NB4 (cell line): ENCODE results near the gene ZFAND2B.

Experiments
- CTCF ChIP-seq: IDR thresholded peaks from one replicate; pipeline ENCODE4 v1.5.1; 2012; ENCODE audit warnings: low read depth, low read length
- MYC ChIP-seq: IDR thresholded peaks from 2 replicates; pipeline ENCODE4 v1.6.1; 2011; ENCODE audit warnings: low read depth, low read length
- POLR2A ChIP-seq: IDR thresholded peaks from 2 replicates; pipeline ENCODE4 v1.6.1; 2011; ENCODE audit warnings: mild to moderate bottlenecking; ENCODE audit not compliant: insufficient read length; ENCODE audit errors: extremely low read depth

DNA sequence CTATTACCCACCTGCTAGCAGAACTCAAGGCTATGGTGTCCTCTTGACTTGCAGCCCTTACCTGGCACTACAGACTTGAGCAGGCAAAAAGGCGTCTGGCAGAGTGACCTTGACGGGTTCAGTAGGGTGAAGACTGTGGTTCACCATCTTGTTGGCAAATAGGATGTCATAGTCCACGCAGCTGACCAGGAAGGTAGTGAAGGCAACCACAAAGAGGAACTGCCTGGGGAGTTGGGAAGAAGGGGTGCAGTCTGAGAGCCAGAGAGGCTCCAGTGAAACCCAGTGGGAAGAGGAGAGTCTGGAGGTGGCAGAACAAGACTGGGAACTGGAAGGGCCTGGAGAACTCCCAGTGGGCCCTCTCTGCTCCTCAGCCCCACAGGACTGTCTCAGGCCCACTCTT lies 18.8 kb downstream of the ZFAND2B start:
- no peak for TF ChIP-seq CTCF
- no peak for TF ChIP-seq POLR2A
- TF ChIP-seq MYC = peak; percentile 47; the same call in 1 of the 2 replicates
